ENCODE data around the gene CLDN25.
"Not testable (repeated sequence)": the region's sequence is repeated elsewhere in the genome, so short reads cannot be mapped to it uniquely, and the experiment has no call there.

Gene CLDN25

DNA sequence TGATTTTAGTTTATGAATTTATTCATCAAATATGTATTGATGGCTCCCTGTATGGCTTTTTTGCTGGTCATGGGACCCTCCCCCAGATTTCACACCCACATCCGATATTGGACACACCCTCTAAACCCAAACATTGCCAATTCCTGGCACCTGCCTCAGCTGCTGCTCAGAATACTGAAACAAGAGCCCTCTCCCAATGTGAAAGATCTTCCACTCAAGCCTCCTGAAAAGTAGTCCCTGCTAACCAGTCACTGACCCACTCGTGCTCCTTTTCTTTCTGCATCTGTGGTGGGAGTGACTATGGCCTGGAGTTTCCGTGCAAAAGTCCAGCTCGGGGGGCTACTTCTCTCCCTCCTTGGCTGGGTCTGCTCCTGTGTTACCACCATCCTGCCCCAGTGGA lies at the start of gene CLDN25:
Gene CLDN25, plus strand, starts transcription at position 301 of the 400 bp plus-strand sequence. Its CDS starts 0 bp downstream, at position 301.
- no peak for DNase-seq

GRCh38 chr11:113730887-113731726 lies 48.5 kb upstream of the CLDN25 start:
- no peak for DNase-seq

- DNase-seq = no peak
Measured at GRCh38 chr11:113732092-113732491, 47.5 kb upstream of the CLDN25 start.

GRCh38 chr11:113736323-113736722 lies 43.3 kb upstream of the CLDN25 start:
- no peak for DNase-seq

- DNase-seq = no peak
Measured at GRCh38 chr11:113752932-113753331, 26.7 kb upstream of the CLDN25 start.

- DNase-seq = no peak
Measured at GRCh38 chr11:113760241-113760640, 19.4 kb upstream of the CLDN25 start.

GRCh38 chr11:113763040-113763439 lies 16.6 kb upstream of the CLDN25 start:
- not testable (repeated sequence) for DNase-seq

DNA sequence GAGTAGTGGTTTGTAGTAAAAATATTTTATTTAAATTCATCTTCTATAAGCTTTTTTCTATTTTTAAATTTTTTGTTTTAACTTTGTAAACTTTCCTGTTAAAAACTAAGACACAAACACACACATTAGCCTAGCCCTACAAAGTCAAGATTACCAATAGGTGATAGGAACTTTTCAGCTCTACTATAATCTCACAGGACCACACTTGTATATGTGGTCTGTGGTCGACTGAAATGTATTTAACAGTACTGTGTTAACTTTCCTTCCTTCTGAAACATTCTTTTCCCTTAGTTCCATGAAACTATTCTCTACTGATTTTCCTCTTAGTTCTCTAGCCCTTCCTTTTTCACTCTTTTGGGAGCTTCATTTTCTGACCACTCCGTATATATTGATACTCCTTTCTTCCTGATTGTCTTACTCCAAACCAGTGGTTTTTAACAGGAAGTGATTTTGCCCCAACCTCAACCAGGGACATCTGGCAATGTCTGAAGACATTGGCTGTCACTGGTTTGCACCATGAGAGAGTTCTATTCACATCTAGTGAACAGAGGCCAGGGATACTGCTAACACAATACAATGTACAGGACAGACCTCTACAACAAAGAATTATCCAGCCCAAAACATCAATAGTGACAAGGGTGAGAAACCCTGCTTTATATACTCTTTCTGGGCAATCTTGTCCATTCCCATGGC lies 14.9 kb upstream of the CLDN25 start:
- no peak for DNase-seq

DNA sequence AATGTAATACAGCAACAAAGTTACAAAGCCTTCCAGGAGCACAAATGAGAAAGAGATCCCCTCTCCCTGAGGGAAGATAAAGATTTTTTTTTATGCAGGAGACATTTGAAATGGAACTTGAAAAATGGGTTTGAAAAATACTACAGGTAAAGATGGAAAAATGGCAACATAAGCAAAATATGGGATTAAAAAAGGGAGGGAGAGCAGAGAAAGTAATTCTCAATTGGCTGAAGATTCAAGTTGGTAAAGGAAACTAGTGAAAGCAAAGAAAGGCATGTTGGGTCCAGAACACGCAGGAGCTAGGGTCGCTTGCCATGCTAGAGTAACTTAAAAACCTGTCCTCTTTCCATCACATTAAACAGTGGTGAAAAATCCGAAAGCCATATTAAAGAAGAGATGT lies 7.6 kb upstream of the CLDN25 start:
- DNase-seq = no peak

- no peak for DNase-seq
Measured at GRCh38 chr11:113773092-113773415, 6.5 kb upstream of the CLDN25 start.

GRCh38 chr11:113773416-113774173 lies 6.0 kb upstream of the CLDN25 start, which contains the start of gene ZW10:
Gene ZW10, minus strand, starts transcription at chr11:113773692. Its CDS starts 26 bp downstream, at chr11:113773666.
- peak; percentile 98 for DNase-seq

- DNase-seq = no peak
Measured at GRCh38 chr11:113774174-113774503, 5.5 kb upstream of the CLDN25 start.

GRCh38 chr11:113778111-113778910 lies 1.3 kb upstream of the CLDN25 start:
- no peak for DNase-seq

- DNase-seq = no peak
Measured at GRCh38 chr11:113781682-113782081, 2.1 kb downstream of the CLDN25 start.

GRCh38 chr11:113782134-113782533 lies 2.5 kb downstream of the CLDN25 start:
- DNase-seq = no peak

DNA sequence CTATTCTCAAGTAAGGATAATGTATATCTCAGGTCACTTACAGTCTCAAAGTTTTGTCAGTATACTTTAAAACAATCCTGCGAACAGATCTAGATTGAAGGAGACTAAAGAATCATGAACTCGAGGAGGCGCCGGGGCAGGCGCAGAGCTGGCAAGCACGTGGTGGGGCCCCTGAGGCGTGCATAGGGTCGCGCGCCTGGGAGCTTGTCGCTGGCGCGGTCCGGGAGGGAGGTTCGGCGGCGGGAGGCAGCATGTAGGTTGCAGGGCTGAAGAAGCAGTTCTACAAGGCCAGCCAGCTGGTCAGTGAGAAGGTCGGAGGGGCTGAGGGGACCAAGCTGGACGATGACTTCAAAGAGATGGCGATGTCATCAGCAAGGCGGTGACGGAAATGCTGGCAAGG lies 9.4 kb downstream of the CLDN25 start:
- not testable (repeated sequence) for DNase-seq

- DNase-seq = no peak
Measured at GRCh38 chr11:113789675-113790320, 10.2 kb downstream of the CLDN25 start.

- DNase-seq = peak; percentile 14
Measured at GRCh38 chr11:113796663-113797259, 17.2 kb downstream of the CLDN25 start.

- no peak for DNase-seq
Measured at GRCh38 chr11:113802621-113803020, 23.0 kb downstream of the CLDN25 start.

DNA sequence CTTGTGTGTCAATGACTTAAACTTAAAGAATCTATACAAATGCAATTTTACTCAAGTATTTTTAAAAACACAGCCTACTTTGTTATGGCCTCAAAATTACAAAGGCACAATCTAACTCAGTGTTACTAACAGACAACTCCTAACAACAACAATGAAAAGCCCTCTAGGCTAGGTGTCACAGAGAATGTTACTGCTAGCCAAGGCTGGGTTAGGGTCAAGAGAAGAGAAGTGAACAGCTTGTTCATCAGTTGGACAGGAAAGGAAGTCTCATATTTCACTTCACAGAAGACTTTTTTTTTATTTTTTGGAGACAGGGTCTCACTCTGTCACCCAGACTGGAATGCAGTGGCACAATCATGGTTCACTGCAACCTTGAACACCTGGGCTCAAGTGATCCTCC lies 26.0 kb downstream of the CLDN25 start:
- DNase-seq = no peak

DNA sequence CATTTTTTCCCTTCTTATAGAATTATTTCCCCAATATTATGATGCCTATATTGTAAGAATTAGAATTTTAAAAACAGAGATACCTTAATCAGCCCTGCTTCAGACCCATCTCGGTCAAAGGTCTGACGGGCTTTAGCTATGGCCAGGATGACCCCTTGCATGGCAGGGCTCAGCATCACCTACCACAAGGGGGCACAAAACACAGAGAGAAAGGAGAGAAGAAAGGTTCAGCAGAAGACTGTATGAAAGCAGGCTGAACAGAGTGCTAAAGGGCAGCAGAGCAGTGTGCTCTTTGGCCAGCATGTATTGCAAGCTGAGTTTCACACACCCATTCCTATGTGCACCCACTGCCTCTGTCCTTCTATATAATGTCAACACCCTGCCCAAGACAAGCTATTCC lies 26.8 kb downstream of the CLDN25 start:
- no peak for DNase-seq

GRCh38 chr11:113808931-113809330 lies 29.3 kb downstream of the CLDN25 start:
- no peak for DNase-seq
